HepG2 (cell line): Measurements from ENCODE around the gene PIGK. TPM values are rescaled to one million over a fixed set of nuclear protein-coding genes. Genes with fewer than 3 reads are reported as not detected.
"Not testable (repeated sequence)": the region's sequence is repeated elsewhere in the genome, so short reads cannot be mapped to it uniquely, and the experiment has no call there.

Source experiments
- ATAC-seq: fragments of 200-7000 bp; cut with Tn5 transposase; 3 replicates; pipeline ENCODE4 v1.9.1; 2020; ENCODE audit warnings: mild to moderate bottlenecking, moderate library complexity
- BruUV-seq: library from RNA; stranded (reverse); fragments of 400-500 nt; replicated peaks from 2 replicates; lab custom pipeline; 2021; lab: Mats Ljungman, UMichigan
- CTCF ChIA-PET: fragments of 300-600 bp; formaldehyde crosslinking; extraction: SDS; loops from one replicate; lab custom pipeline; 2021; ENCODE audit warnings: low total read pairs, inconsistent platforms, low intra/inter-chr PET ratio; lab: Yijun Ruan, JAX
- POLR2A ChIA-PET: fragments of 350-600 bp; sonication (Branson Sonifier 250); formaldehyde crosslinking; loops from one replicate; lab custom pipeline; 2020; ENCODE audit warnings: antibody characterized with exemption, inconsistent platforms; lab: Yijun Ruan, JAX
- DNase-seq: peaks from one replicate; pipeline ENCODE4 v3.0.0-alpha.2; 2015; ENCODE audit warnings: low spot score
- FAIRE-seq: peaks from 3 replicates; lab custom pipeline; 2011; peaks lifted over from hg19 to GRCh38; lab: Jason Lieb, UNC
- H2AFZ ChIP-seq: one replicate; pipeline ENCODE4 v1.6.1; 2011; ENCODE audit warnings: low read length, inconsistent platforms
- H3K27ac ChIP-seq: fragments of 300-600 bp; 3 replicates; pipeline ENCODE4 v1.8.0; 2011; ENCODE audit warnings: mixed run types, mild to moderate bottlenecking, mixed read lengths, low read length, inconsistent platforms; ENCODE audit not compliant: insufficient read depth; ENCODE audit errors: extremely low read length
- H3K27me3 ChIP-seq, 2 experiments: fragments of 200-600 bp in 1 of 2; 2 replicates in 1 of 2; 3 replicates in 1 of 2; pipeline versions ENCODE4 v1.6.0 to v1.8.0; 2011; ENCODE audit warnings: low read length in 2 of 2, mild to moderate bottlenecking in 2 of 2, moderate library complexity in 2 of 2, inconsistent platforms in 1 of 2; ENCODE audit not compliant: insufficient read depth in 2 of 2, control insufficient read depth in 1 of 2
- H3K36me3 ChIP-seq, 2 experiments: fragments of 200-600 bp in 1 of 2; replicated peaks in 1 of 2; 2 replicates in 1 of 2; 3 replicates in 1 of 2; pipeline versions ENCODE4 v1.5.1 to v1.8.0; 2011; ENCODE audit warnings: low read length in 2 of 2, inconsistent platforms in 1 of 2; ENCODE audit not compliant: insufficient read depth in 2 of 2, control insufficient read depth in 1 of 2
- H3K4me1 ChIP-seq: 2 replicates; pipeline ENCODE4 v1.5.1; 2012; ENCODE audit warnings: low read length, inconsistent platforms; ENCODE audit not compliant: insufficient read depth
- H3K4me2 ChIP-seq: 2 replicates; pipeline ENCODE4 v1.6.0; 2011; ENCODE audit warnings: low read depth, low read length, inconsistent platforms
- H3K4me3 ChIP-seq, 3 experiments: fragments of 200-600 bp in 1 of 3; sonication (generic), shearing (Covaris generic) in 1 of 3; replicated peaks in 1 of 3; 2 replicates each; pipeline ENCODE4 v1.5.1; 2011 to 2016; ENCODE audit warnings: low read length in 3 of 3, inconsistent platforms in 2 of 3, low read depth in 2 of 3, mild to moderate bottlenecking in 2 of 3, control low read depth in 1 of 3, mixed read lengths in 1 of 3; ENCODE audit not compliant: insufficient read depth in 1 of 3
- H3K79me2 ChIP-seq: one replicate; pipeline ENCODE4 v1.6.1; 2011; ENCODE audit warnings: low read length, inconsistent platforms; ENCODE audit not compliant: insufficient read depth
- H3K9ac ChIP-seq: 2 replicates; pipeline ENCODE4 v1.6.0; 2011; ENCODE audit warnings: mild to moderate bottlenecking, low read depth, low read length, inconsistent platforms; ENCODE audit not compliant: insufficient read depth
- H3K9me3 ChIP-seq: 2 replicates; pipeline ENCODE4 v1.5.1; 2012; ENCODE audit warnings: mild to moderate bottlenecking, low read length
- H4K20me1 ChIP-seq: 2 replicates; pipeline ENCODE4 v1.6.0; 2011; ENCODE audit warnings: inconsistent platforms, mild to moderate bottlenecking, low read length, moderate library complexity; ENCODE audit not compliant: insufficient read depth
- RCOR2 ChIP-seq: IDR thresholded peaks from 2 replicates; pipeline ENCODE4 v1.6.1; 2016; ENCODE audit warnings: missing biosample characterization, missing genetic modification reagents
- WGBS: methylation state at CpG from one replicate; pipeline ENCODE4 v1.1.6; 2017; ENCODE audit warnings: low lambda C conversion rate; 5-methylcytosine and 5-hydroxymethylcytosine counted together
- in situ Hi-C: cut with HindIII; loops from 2 replicates; pipeline ENCODE4 v1.10.0; 2017; ENCODE audit warnings: low pct_unique_long_range_greater_than_20kb; ENCODE audit not compliant: extremely low pct_ligation_motif_present
- intact Hi-C: fragments of 100-400 bp; cut with micrococcal nuclease; formaldehyde crosslinking; loops from one replicate; pipeline ENCODE4 v1.10.0; 2022; ENCODE audit not compliant: unreplicated experiment
- polyA plus RNA-seq, 8 experiments: library from polyadenylated mRNA; depleted of rRNA in 3 of 8; stranded (reverse) in 7 of 8; unstranded in 1 of 8; fragments of >200 nt; fragmentation: Illumina TruSeq in 4 of 8; extraction: Trizol in 4 of 8; gene quantifications; 2 replicates each; pipeline versions ENCODE4 v1.2.1 to v1.2.3, GENCODE V29; 2011 to 2016; ENCODE audit warnings: low read depth in 4 of 8, missing spikeins in 1 of 8, mixed read lengths in 1 of 8; ENCODE audit not compliant: insufficient read depth in 1 of 8
- total RNA-seq, 5 experiments: library from RNA; depleted of rRNA; stranded (reverse); fragments of >200 nt; fragmentation: Illumina TruSeq; extraction: Trizol; gene quantifications; 2 replicates each; pipeline ENCODE4 v1.2.3, GENCODE V29; 2016; ENCODE audit warnings: low read depth in 1 of 5
- TF ChIP-seq, protein P1 (sequence below): sonication (generic); formaldehyde crosslinking; IDR thresholded peaks from 2 replicates; pipeline ENCODE4 v1.4.0; 2020; ENCODE audit warnings: missing genetic modification reagents

The PIGK gene
- total and polyA plus RNA-seq, 2 of the 13 experiments (the other 11 are each of a cell fraction or from before 2014, with no cell fraction given) = 14.7 to 38.5 TPM

DNA sequence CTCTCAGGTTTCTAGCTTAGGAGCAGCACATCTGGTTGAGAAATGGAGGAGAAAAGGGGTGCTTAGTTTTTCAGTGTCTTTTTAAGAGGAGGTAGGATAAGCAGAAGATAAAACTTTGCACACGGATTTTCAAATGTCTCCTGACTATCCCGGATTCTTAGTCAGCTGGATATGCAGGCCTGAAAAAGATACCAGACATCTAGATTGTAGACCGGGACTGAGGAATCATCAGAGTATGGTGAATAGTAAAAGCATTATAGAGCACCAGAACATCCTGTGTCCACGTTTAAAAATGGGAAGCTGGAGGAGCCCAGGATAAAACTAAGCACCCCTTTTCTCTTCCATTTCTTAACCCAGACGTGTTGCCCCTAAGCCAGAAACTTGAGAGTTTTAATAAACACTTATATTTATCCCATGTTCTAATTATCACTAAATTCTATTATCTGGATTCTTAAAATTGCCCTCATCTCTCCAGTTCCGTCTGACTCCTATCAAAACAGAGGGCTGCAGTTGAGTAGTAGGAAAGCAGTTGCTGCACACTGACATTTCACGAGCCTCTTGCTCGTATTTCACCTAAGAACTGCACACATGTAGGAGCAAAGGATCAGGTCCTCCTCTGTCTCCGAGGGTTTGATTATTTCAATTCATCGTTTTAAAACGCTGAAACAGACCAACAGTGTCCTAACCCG, 609 bp downstream of the PIGK start (continued):
- TF ChIP-seq, protein P1, sequence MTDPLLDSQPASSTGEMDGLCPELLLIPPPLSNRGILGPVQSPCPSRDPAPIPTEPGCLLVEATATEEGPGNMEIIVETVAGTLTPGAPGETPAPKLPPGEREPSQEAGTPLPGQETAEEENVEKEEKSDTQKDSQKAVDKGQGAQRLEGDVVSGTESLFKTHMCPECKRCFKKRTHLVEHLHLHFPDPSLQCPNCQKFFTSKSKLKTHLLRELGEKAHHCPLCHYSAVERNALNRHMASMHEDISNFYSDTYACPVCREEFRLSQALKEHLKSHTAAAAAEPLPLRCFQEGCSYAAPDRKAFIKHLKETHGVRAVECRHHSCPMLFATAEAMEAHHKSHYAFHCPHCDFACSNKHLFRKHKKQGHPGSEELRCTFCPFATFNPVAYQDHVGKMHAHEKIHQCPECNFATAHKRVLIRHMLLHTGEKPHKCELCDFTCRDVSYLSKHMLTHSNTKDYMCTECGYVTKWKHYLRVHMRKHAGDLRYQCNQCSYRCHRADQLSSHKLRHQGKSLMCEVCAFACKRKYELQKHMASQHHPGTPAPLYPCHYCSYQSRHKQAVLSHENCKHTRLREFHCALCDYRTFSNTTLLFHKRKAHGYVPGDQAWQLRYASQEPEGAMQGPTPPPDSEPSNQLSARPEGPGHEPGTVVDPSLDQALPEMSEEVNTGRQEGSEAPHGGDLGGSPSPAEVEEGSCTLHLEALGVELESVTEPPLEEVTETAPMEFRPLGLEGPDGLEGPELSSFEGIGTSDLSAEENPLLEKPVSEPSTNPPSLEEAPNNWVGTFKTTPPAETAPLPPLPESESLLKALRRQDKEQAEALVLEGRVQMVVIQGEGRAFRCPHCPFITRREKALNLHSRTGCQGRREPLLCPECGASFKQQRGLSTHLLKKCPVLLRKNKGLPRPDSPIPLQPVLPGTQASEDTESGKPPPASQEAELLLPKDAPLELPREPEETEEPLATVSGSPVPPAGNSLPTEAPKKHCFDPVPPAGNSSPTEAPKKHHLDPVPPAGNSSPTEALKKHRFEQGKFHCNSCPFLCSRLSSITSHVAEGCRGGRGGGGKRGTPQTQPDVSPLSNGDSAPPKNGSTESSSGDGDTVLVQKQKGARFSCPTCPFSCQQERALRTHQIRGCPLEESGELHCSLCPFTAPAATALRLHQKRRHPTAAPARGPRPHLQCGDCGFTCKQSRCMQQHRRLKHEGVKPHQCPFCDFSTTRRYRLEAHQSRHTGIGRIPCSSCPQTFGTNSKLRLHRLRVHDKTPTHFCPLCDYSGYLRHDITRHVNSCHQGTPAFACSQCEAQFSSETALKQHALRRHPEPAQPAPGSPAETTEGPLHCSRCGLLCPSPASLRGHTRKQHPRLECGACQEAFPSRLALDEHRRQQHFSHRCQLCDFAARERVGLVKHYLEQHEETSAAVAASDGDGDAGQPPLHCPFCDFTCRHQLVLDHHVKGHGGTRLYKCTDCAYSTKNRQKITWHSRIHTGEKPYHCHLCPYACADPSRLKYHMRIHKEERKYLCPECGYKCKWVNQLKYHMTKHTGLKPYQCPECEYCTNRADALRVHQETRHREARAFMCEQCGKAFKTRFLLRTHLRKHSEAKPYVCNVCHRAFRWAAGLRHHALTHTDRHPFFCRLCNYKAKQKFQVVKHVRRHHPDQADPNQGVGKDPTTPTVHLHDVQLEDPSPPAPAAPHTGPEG (CRISPR knock-in tag) = no peak
- TF ChIP-seq RCOR2 (CRISPR knock-in tag) = no peak

DNA sequence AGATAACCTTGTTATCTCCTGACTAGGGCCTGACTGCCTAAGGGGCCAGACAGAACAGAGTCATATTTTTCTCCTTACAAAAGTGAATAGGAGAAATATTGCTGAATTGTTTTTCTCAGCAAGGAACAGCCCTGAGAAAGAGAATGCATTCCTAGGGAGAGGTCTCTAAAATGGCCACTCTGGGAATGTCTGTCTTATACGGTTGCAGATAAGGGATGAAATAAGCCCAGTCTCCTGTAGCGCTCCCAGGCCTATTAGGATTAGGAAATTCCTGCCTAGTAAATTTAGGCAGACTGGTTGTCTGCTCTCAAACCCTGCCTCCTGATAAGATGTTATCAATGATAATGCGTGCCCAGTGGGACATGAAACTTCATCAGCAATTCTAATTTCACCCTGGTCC, 15.2 kb downstream of the PIGK start:
- H3K9me3 ChIP-seq, intact Hi-C loops, H3K36me3 ChIP-seq, in situ Hi-C loops, H3K9ac ChIP-seq, H3K4me1 ChIP-seq, H3K79me2 ChIP-seq, FAIRE-seq, H3K4me3 ChIP-seq, BruUV-seq, ATAC-seq, H3K27ac ChIP-seq, H3K4me2 ChIP-seq, H4K20me1 ChIP-seq, H2AFZ ChIP-seq, DNase-seq, H3K27me3 ChIP-seq, CTCF ChIA-PET, POLR2A ChIA-PET: not testable (repeated sequence)
- WGBS = 90% methylated on average over 2 of the region's 3 CpGs
